GM18861 (cell line): Measurements from ENCODE around the gene TRIM47.
A peak's percentile ranks its signal among the peaks of the same experiment; 100 is the strongest.

Source experiments
- ATAC-seq: cut with Tn5 transposase; IDR thresholded peaks from one replicate; pipeline ENCODE4 v1.9.1; 2021; ENCODE audit not compliant: unreplicated experiment

Gene TRIM47

DNA sequence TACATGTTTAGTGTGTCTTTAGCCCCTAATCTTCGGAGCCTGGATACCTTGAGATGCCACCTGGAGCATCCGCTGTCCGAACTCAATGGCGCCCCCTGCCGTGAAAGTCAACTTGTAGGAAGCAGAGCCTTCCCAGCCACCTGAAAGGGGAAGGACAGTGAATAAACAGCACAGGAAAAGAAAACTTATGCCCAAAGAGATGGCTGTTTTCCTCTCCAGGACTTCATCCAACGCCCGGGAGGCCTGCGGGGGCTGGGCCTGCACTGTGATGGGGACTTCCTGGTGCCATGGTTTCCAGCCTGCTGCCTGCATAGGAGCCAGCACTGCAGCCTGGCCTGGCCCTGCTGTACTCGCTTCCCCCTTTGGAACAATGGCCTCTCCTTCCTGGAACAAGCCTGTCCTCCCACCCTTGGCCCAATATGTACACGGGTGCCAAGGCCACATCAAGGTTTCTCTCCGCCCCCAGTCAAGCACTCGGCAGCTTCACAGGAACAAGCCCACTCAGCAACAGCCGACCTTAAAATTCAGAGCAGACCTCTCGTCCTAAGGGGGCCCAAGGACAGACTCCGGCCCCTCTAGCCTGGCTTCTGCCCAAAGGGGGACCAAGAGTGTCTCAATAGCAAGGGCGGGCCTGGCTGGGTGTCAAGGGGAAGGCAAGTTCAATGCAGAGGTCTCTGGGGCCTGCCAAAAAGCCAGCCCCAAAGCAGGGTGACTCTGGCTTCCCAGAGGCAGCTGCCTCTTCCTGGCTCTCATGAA is 29.7 kb downstream of the TRIM47 start:
- ATAC-seq = no peak

GRCh38 chr17:75847614-75848522 is 30.5 kb downstream of the TRIM47 start:
- ATAC-seq = no peak

- ATAC-seq = no peak
Measured at GRCh38 chr17:75846692-75847613, 31.4 kb downstream of the TRIM47 start.

DNA sequence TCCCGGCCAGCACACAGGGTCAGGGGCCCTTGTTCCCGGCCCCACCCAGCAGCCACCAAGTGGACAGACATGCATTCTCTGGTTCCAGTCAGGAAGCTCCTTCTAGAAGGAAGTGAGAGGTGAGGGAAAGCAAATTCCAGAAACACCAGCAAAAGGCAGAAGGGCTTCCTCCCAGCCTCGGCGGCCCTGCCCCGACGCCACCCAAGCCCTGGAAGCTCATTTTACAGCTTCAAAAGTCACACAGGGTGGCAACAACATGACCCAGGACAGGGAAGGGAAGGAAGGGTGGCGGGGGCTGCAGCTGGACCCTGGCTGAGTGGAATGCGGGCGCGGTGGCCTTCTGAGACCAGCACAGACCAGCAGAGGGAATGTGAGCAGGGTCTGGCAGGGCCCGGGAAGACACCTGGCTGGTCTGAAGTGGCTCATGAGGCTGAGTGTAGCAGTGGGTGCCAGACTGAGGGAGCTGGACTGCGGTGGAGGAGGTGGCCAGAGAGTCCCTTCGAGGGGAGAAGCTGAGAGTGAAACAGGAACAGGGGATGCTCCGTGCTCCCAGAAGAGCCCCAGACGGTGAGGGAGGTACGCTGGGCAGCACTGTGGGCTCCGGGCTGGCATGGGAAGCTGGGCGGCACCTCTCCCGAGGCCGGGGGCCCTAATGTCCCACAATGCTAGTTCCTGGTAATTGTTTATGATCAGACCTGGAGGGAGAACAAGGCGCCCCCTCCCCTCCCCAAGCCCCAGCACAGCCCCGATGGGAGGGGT is 32.3 kb downstream of the TRIM47 start:
- ATAC-seq = no peak

DNA sequence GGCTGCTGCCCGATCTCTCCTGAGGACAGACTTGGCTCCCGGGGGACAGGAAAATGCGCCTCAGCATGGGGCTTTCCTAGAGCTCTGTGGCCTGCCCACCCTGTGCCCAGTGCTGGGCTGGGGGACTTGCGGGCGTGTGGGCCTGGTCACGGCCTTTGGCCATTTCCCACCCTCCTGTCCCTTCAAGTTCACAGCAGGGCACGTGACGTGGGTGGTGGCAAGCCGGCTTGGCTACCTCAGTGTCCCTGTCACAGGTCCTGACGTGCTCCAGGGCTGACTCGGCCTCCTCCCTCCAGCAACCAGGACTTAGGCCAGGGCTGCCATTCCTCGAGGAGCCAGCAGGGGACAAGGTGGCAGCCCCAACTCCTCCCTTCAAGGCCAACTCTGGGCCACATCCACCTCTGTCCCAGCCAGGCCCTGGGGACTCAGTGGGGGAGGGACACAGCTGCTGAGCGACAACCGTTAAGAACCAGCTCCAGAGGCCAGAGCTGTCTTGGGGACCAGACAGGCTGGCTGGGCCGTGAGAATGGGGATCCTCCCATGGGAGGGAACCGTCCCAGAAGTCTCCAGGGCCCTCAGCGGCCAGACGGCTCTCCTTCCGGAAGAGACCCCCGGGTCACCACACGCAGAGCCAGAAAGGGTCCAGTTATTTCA is 33.2 kb downstream of the TRIM47 start:
- ATAC-seq = peak; percentile 65

DNA sequence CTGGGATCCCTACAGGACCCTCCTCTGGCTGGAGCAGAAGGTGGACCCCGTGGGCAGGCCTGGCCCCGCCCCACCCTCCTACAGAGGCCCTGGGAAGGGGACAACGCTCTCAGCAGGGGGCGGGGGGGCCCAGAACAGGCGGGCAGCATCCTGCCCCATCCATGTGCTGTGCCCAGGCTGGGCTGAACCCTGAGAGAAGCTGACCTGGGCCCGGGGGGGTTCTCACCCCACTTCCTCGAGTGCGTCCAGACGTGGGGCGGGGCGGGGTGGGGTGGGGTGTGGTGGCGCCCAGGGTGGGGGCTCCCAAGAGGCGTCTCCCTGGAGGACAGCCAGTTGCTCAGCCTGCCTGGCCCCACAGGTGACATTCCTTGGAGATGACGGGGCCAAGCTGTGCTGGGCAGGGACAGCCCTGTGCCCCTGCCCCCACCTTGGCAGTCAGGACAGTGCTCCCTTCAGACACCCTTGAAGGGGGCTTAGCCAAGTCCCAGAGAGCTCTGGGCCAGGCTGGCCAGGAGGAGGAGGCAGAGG is 33.8 kb downstream of the TRIM47 start:
- no peak for ATAC-seq

GRCh38 chr17:75843577-75844529 is 34.5 kb downstream of the TRIM47 start, which contains the start of gene UNC13D:
TSS of gene UNC13D (minus strand) at chr17:75844404. CDS start at chr17:75844337, 67 bp downstream.
- ATAC-seq = no peak

GRCh38 chr17:75842963-75843576 is 35.3 kb downstream of the TRIM47 start:
- ATAC-seq = no peak

DNA sequence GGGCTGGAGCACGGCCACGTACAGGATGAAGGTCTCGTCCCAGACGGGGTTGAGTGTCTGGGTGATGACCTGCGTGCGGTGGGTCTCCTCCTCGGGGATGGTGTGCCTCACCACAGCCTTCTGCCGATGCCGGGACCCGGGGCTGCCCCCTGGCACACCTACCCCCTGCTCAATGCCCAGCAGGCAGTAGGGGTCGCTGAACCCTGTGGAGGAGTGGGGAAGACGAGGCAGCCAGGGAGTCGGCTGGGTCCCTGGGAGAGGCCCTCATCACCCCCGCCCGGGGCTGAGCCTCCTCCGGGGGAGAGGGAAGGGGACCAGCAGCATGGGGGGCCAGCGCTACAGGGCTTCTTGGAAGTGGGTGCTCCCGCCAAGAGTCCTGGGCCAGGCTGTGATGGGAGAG is 36.0 kb downstream of the TRIM47 start:
- no peak for ATAC-seq

- ATAC-seq = no peak
Measured at GRCh38 chr17:75840799-75841164, 37.6 kb downstream of the TRIM47 start.

GRCh38 chr17:75839942-75840798 is 38.2 kb downstream of the TRIM47 start:
- ATAC-seq = no peak

- ATAC-seq = no peak
Measured at GRCh38 chr17:75838410-75838809, 40.0 kb downstream of the TRIM47 start.

DNA sequence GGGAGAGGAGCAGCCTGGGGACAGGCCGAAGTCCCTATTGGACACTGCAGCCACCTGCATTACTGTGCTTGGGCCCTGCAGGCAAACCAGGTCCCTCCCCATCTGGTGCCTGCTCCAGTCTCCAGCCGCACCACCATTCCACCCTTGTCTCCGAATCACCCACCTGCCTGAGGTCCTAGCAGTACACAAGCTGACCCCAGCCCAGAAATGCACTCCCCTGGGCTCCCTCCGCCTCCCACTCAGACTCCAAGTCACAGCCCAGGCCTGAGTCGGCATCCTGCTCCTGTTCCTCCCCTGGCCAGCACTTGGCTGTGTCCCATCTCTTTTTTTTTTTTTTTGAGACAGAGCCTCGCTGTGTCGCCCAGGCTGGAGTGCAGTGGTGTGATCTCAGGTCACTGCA is 40.5 kb downstream of the TRIM47 start:
- no peak for ATAC-seq

GRCh38 chr17:75836605-75837004 is 41.8 kb downstream of the TRIM47 start:
- no peak for ATAC-seq

DNA sequence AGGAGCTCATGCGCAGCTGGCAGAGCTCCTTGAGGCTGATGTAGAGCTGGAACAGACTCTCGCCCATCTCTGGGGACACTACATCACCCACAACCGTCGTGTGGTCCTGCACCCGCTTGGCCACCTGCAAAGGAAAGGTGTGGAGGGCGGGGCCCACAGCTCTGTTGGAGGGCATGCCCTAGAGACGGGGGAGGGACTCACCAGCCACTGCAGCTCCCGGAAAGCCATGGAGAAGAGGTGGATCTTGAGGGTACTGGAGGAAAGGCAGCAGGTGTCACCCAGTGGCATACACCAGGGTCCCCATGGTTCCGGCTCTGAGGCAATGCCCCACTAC is 42.8 kb downstream of the TRIM47 start:
- ATAC-seq = no peak

GRCh38 chr17:75834928-75835653 is 43.3 kb downstream of the TRIM47 start:
- ATAC-seq = no peak
